Activated CD8-positive, alpha-beta memory T cell treated with anti-CD3 and anti-CD28 coated beads, Interleukin-2, amount 50 U/mL, for 1 hour (primary cell): ENCODE measurements around the gene ANKRD16.
"Not testable (repeated sequence)": the region's sequence is repeated elsewhere in the genome, so short reads cannot be mapped to it uniquely, and the experiment has no call there.

Source experiments
- DNase-seq: peaks from one replicate; pipeline ENCODE4 v3.0.0-alpha.2; 2020; ENCODE audit errors: extremely low read depth

ANKRD16 gene

GRCh38 chr10:5876181-5876768, 13.4 kb downstream of the ANKRD16 start:
- no peak for DNase-seq

GRCh38 chr10:5873515-5873995, 16.1 kb downstream of the ANKRD16 start:
- no peak for DNase-seq

- DNase-seq, result no peak
Observed at GRCh38 chr10:5871596-5871995, 18.1 kb downstream of the ANKRD16 start.

- DNase-seq, result no peak
Observed at GRCh38 chr10:5869156-5869555, 20.5 kb downstream of the ANKRD16 start.

GRCh38 chr10:5868383-5868782, 21.3 kb downstream of the ANKRD16 start:
- DNase-seq, result not testable (repeated sequence)

GRCh38 chr10:5867091-5867615, 22.5 kb downstream of the ANKRD16 start:
- DNase-seq, result not testable (repeated sequence)

GRCh38 chr10:5866451-5867081, 23.1 kb downstream of the ANKRD16 start:
- not testable (repeated sequence) for DNase-seq

GRCh38 chr10:5862981-5863685, 26.6 kb downstream of the ANKRD16 start:
- not testable (repeated sequence) for DNase-seq

GRCh38 chr10:5862360-5862961, 27.2 kb downstream of the ANKRD16 start:
- no peak for DNase-seq

GRCh38 chr10:5860066-5860465, 29.6 kb downstream of the ANKRD16 start:
- DNase-seq, result no peak

- DNase-seq, result no peak
Observed at GRCh38 chr10:5858811-5859210, 30.9 kb downstream of the ANKRD16 start.

GRCh38 chr10:5856701-5857004, 33.0 kb downstream of the ANKRD16 start:
- no peak for DNase-seq

- DNase-seq, result no peak
Observed at GRCh38 chr10:5855979-5856700, 33.6 kb downstream of the ANKRD16 start.

- no peak for DNase-seq
Observed at GRCh38 chr10:5854131-5854475, 35.6 kb downstream of the ANKRD16 start.

GRCh38 chr10:5846667-5847066, 43.0 kb downstream of the ANKRD16 start:
- DNase-seq, result not testable (repeated sequence)

GRCh38 chr10:5844345-5845055, 45.2 kb downstream of the ANKRD16 start:
- no peak for DNase-seq

- DNase-seq, result no peak
Observed at GRCh38 chr10:5843686-5844344, 45.9 kb downstream of the ANKRD16 start.

GRCh38 chr10:5841965-5842364, 47.7 kb downstream of the ANKRD16 start:
- no peak for DNase-seq

- no peak for DNase-seq
Observed at GRCh38 chr10:5840314-5841307, 49.1 kb downstream of the ANKRD16 start.
